ENCODE results near the gene PLA2G6.

Gene PLA2G6

GRCh38 chr22:38201711-38202436 lies 20.2 kb upstream of the PLA2G6 start, which contains the start of gene MAFF:
Gene MAFF, plus strand, starts transcription at chr22:38201994. Its CDS starts 11,860 bp downstream, at chr22:38213854.
- no peaks in the 10 kb centered on the region for H3K27me3 ChIP-seq (ENCODE audit: insufficient read depth, low read length, poor library complexity, severe bottlenecking)
- peaks cover 3% of the 10 kb centered on the region; the same call in 1 of the 2 replicates for H3F3A ChIP-seq (ENCODE audit: low read depth)
- no peaks in the 10 kb centered on the region for H3K79me2 ChIP-seq (ENCODE audit: insufficient read depth, low read length)
- TF ChIP-seq EZH2phosphoT487 (IDR thresholded peaks at IDR 0.05; ENCODE audit: borderline replicate concordance) (no peak), CTCF (conservative IDR thresholded peaks at IDR 0.05; ENCODE audit: low read length) (no peak)
- H3K36me3 ChIP-seq (ENCODE audit: insufficient read depth, low read length), result no peaks in the 10 kb centered on the region
- no peaks in the 10 kb centered on the region for H3K9me2 ChIP-seq (replicated peaks; ENCODE audit: low read depth, low read length)
- H2AFZ ChIP-seq (ENCODE audit: low read length), result peak within 1 kb of the TSS; percentile 88
- H3K9me3 ChIP-seq (ENCODE audit: insufficient read depth, low read depth, low read length), result no peaks in the 10 kb centered on the region
- H4K20me1 ChIP-seq (ENCODE audit: insufficient read depth, low read length, poor library complexity, severe bottlenecking), result no peaks in the 10 kb centered on the region
- H3K4me1 ChIP-seq (ENCODE audit: insufficient read depth, low read length, poor library complexity, severe bottlenecking), result peaks cover 44% of the 10 kb centered on the region
- H3K4me3 ChIP-seq (ENCODE audit: low read length, poor library complexity, severe bottlenecking), result peak within 1 kb of the TSS; percentile 80
- peak within 1 kb of the TSS; percentile 60 for H3K9ac ChIP-seq (ENCODE audit: low read depth, low read length, poor library complexity, severe bottlenecking)
- H3K4me2 ChIP-seq (ENCODE audit: low read depth, low read length, poor library complexity, severe bottlenecking), result peak within 1 kb of the TSS; percentile 99

- H3K27me3 ChIP-seq (ENCODE audit: insufficient read depth, low read length, poor library complexity, severe bottlenecking), result no peaks in the 10 kb centered on the region
Observed at GRCh38 chr22:38201371-38201710, 19.7 kb upstream of the PLA2G6 start.

GRCh38 chr22:38199826-38200559 lies 18.4 kb upstream of the PLA2G6 start:
- Histone ChIP-seq H3K79me2 (ENCODE audit: insufficient read depth, low read length) (no peaks in the 10 kb centered on the region), H3K4me3 (ENCODE audit: low read length, poor library complexity, severe bottlenecking) (no peak overlapping the region), H2AFZ (ENCODE audit: low read length) (no peak overlapping the region), H3K36me3 (ENCODE audit: insufficient read depth, low read length) (no peaks in the 10 kb centered on the region), H3K9me3 (ENCODE audit: insufficient read depth, low read depth, low read length) (no peaks in the 10 kb centered on the region), H3K4me2 (ENCODE audit: low read depth, low read length, poor library complexity, severe bottlenecking) (no peak overlapping the region), H3K9me2 (replicated peaks; ENCODE audit: low read depth, low read length) (no peaks in the 10 kb centered on the region), H3K4me1 (ENCODE audit: insufficient read depth, low read length, poor library complexity, severe bottlenecking) (peaks cover 39% of the 10 kb centered on the region), H3K9ac (ENCODE audit: low read depth, low read length, poor library complexity, severe bottlenecking) (no peak overlapping the region), H3F3A (ENCODE audit: low read depth) (peaks cover 3% of the 10 kb centered on the region; the same call in 1 of the 2 replicates), H4K20me1 (ENCODE audit: insufficient read depth, low read length, poor library complexity, severe bottlenecking) (no peaks in the 10 kb centered on the region), H3K27me3 (ENCODE audit: insufficient read depth, low read length, poor library complexity, severe bottlenecking) (no peaks in the 10 kb centered on the region)
- TF ChIP-seq EZH2phosphoT487 (IDR thresholded peaks at IDR 0.05; ENCODE audit: borderline replicate concordance), result no peak
- no peak for TF ChIP-seq CTCF (conservative IDR thresholded peaks at IDR 0.05; ENCODE audit: low read length)

More at GRCh38 chr22:38201371-38201710, 19.7 kb upstream of the PLA2G6 start:
- Histone ChIP-seq H2AFZ (ENCODE audit: low read length) (peak overlapping the region; percentile 84), H3K79me2 (ENCODE audit: insufficient read depth, low read length) (no peaks in the 10 kb centered on the region), H3K4me3 (ENCODE audit: low read length, poor library complexity, severe bottlenecking) (peak overlapping the region; percentile 80), H3K36me3 (ENCODE audit: insufficient read depth, low read length) (no peaks in the 10 kb centered on the region), H3K4me2 (ENCODE audit: low read depth, low read length, poor library complexity, severe bottlenecking) (peak overlapping the region; percentile 99), H3K9me3 (ENCODE audit: insufficient read depth, low read depth, low read length) (no peaks in the 10 kb centered on the region), H3K4me1 (ENCODE audit: insufficient read depth, low read length, poor library complexity, severe bottlenecking) (peaks cover 44% of the 10 kb centered on the region), H3K9ac (ENCODE audit: low read depth, low read length, poor library complexity, severe bottlenecking) (peak overlapping the region; percentile 52), H3K9me2 (replicated peaks; ENCODE audit: low read depth, low read length) (no peaks in the 10 kb centered on the region), H3F3A (ENCODE audit: low read depth) (peaks cover 3% of the 10 kb centered on the region; the same call in 1 of the 2 replicates), H4K20me1 (ENCODE audit: insufficient read depth, low read length, poor library complexity, severe bottlenecking) (no peaks in the 10 kb centered on the region)
- TF ChIP-seq EZH2phosphoT487 (IDR thresholded peaks at IDR 0.05; ENCODE audit: borderline replicate concordance) (no peak), CTCF (conservative IDR thresholded peaks at IDR 0.05; ENCODE audit: low read length) (no peak)

All from Loucy (cell line).